ENCODE results near the gene EFEMP2.
A peak's percentile ranks its signal among the peaks of the same experiment; 100 is the strongest.

The EFEMP2 gene

DNA sequence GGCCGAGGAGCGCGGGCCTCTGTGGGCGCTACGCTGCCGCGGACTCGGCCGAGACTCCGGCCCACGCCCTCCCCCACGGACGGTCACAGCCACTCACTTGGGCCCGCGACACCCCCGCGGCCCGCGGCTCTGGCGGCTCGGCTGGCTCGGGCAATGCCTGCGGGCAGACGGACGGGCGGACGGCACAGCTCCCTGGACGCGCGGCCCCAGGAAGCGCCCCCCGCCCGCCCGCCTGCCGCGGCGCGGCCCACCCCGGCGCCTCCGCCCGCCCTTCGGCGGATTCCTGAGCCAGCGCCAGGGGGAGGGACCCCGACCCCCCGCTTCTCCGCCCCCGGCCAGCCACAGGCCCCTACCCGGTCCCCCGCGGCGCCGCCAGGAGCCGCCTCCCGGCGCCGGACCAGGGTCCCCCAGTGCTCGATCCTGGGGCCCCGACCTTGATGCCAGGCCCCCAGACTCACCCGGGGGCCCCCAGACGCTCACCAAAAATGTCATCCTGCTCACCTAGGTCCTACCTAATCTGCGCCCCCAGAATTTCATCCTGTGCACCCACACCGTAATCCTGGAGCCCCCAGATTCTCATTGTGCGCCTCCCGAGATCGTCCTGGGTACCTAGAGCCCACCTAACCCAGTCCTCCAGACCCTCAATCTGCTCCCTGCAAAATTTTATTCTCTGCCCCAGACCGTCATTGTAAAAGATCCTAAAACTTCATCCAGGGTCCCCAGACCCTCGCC, at the start of gene EFEMP2:
Gene EFEMP2 (minus strand): TSS at position 215 of the 732 bp plus-strand sequence. CDS start 446 bp downstream, outside the sequence.
- DNase-seq, result peak; percentile 73

DNA sequence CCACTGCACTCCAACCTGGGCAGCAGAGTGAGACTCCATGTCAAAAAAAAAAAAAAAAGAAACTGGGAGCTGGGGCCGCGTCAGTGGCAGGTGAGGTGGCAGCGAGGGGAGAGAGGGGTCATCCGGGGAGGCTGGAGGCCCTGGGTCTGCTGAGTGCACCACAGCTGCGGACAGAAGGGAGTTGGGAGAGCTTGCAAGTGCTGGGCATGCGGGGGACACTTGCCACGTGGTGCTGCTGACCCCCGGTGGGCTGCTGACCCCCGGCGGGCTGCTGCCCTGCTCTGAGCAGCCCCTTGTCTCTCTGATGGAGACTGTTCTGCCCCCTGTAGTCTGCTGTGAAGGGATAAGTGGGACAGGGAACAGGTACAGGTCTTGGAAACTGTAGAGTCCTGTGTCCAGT, 49.3 kb upstream of the EFEMP2 start:
- DNase-seq, result no peak

DNA sequence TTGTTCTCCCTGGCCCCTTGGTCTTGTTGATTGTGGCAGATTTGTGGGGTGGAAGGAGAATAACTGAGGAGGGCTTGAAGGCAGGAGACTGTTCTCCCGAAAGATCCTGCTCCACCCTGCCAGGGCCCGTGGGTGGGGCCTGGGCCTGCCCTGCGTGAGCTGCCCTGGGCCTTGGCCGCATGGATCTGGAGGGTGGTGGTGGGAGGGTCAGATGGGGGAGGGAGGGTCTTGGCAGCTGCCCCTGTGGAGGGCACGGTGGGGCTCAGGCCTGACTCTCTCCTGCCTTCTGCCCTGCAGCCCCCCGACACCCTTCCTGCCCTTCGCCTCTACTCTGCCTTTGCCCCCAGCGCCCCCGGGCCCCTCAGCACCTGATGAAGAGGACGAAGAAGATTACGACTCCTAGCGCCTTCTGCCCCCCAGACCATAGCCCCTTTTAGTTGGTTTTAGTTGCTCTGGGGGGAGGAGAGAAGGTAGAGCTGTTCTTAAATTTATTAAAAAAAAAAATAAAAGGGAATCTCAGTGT, 48.5 kb upstream of the EFEMP2 start:
- no peak for DNase-seq

DNA sequence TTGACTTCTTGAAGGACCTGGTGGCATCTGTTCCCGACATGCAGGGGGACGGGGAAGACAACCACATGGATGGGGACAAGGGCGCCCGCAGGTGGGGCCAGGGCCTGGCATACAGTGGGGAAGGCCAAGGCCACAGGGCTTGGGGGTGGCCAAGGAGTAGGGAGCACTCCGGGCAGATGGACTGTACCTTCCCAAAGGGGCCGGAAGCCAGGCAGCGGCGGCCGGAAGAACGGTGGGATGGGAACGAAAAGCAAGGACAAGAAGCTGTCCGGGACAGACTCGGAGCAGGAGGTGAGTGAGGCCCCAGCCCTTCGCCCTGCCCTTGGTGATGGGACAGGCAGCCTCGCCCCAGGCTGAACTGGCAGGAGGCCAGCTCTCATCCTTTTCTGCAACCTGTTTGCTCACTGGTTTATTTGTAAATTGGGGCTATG, 47.8 kb upstream of the EFEMP2 start:
- DNase-seq, result no peak

DNA sequence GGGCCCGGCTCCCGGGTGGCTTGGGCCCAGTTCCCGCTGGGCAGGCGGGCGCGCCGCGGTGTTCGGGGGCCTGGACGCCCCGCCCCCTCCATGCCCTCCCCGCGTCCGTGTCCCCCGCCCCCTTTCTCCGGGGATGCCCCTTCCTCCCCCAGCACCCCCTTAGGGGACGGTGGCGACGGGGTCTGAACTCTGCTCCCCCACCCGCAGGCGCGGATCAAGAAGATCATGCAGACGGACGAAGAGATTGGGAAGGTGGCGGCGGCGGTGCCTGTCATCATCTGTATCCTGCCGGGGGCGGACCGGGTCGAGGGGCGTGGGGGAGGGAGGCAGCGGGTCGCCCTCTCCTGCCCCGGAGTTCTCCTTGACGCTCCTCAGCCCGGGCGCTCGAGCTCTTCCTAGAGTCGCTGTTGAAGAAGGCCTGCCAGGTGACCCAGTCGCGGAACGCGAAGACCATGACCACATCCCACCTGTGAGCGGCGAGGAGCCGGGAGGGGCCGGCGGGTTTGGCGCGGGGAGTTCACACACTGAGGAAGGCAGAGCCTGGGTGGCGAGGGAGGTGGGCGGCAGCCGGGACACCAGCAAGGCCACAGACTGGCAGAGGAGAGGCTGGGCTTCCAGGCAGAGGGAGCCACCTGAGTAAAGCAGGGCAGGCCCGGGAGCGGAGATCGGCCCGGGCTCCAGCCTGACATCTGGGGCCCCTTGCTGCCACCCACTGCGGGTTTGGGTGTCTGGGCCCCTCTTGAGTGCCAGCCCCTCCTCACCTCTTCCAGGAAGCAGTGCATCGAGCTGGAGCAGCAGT, 47.2 kb upstream of the EFEMP2 start:
- no peak for DNase-seq

DNA sequence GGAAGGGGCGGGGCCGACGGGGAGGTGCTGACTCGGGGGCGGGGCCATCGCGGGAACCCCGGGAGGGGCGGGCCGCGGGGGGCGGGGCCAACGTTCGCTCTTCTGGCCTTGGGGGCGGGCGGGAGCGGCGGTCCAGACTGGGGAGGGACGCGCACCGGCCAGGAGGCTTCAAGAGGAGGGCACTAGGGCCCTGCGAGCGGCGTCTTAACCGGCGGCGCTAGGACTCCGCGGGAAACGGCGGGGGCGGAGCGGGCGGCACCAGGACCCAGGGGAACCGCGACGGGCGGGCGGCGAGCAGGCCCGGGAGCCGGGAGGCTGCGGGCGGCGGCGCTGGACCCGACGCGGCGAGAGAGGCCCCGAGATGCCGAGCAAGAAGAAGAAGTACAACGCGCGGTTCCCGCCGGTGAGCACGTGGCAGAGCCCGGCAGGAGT, 46.6 kb upstream of the EFEMP2 start, which contains the start of gene DRAP1:
Gene DRAP1 (plus strand): TSS at position 286 of the 432 bp plus-strand sequence. CDS start 76 bp downstream, at position 362.
- DNase-seq, result peak; percentile 99

DNA sequence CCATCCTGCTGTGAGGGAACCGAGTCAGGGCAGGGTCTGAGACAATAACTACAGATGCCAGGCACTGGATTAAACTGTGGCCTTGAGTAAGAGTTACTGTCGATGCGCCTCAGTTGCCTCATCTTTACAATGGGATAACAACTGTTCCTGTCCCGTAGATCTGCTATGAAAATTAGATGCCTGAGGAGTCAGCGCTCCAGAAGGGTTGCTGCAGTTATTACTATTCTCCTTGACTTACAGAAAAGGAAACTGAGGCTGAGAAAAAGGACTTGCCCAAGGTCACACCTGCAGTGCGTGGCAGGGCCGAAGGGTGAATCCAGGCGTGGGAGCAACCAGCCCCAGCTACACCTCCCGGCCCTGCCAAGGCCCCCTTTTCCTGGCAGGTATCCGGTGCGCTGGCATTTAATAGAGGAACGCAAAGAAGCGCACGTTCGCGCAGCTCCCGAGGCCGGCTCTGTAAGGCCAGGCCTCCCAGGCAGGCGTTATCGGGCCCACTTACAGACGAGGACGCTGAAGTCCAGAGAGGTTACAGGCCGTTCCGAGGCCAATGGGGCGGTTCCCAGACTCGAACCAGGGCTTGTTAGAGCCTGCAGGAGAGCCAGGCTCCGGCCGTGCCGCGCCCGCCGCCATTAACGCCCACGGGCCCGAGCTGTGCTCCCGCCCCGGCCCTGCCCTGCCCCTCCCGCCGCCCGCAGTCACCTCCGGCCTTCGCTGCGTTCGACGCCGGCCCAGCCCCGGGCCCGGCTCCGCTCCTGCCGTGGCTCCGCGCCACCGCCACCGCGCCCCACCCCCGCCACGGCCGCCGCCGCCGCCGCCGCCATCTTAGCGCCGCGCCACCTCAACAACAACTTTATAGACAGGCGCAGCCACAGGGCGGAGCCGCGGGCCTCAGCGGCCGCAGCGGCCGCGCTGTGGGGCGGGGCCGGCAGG, 45.9 kb upstream of the EFEMP2 start, which contains the start of gene C11orf68:
Gene C11orf68 (minus strand): TSS at position 852 of the 930 bp plus-strand sequence. CDS start 31 bp downstream, at position 821.
- DNase-seq, result no peak

DNA sequence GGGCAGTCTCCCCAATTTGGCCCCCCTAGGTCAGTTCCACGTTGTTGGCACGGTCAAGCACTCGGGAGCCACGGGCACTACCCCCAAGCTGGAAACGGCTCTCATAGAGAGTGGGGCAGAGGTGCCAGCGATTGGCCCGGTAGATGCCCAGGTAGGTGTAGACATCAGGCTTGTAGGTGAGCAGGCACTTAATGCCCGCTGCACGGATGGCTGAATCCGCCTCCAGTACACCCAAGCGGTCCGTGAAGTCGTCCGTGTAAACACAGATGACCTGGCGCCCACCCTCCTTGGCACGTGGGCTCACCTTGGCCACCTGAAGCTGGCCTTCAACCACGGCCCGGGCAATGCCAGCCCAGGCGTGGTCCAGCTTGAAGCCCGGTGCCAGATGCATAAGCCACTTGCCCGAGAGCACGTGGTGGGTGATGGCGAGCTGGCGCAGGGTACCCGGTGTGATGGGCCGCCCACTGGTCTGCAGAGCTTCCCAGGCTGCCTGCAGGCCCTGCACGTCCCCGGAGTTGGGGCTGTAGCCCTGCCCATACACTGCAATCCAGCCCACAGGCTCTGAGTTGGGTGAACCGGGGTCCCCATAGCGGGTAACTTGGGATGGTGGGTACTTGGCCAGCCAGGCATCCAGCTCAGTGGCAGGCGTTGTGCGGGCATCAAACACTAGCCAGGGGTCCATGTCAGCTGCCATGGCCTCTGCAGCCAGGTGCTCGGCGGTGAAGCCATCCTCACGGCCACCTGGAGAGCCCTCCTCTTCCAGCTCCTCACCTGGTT, 45.0 kb upstream of the EFEMP2 start:
- no peak for DNase-seq

DNA sequence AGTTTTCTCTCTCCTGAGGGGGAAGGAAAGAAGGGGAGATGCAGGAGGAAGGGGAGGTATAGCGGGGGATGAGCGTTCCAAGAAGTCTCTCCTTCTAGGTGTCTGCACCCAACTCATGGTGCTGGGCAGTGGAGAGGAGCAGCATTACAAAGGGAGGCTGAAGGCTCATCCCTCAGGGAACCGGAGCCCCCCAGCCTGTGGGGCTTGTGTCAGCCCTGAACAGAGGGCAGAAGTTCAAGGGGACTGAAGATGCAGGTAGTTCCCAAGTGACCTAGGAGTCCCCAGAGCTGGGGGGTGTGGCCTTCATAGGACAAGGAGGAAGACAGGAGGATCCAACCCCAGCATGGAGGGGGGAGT, 44.5 kb upstream of the EFEMP2 start:
- no peak for DNase-seq

DNA sequence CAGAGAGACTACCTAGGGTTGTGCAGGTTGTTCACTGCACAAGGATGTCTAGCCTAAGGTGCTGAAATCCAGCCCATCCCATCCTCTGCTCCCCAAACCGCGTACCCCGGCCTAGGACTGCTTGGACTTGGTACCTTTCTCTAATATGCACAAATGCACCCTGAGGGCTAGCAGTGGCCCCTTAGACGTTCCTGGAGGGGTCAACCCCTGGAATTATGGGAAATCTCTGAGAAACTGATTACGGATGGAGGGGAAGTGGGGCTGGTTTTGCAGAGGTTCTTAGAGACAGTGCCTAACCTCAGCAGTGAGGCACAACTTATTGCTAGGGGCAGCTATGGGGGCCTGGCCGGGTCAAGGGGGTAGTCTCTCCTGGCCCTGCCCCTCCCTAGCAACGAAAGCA, 43.8 kb upstream of the EFEMP2 start:
- DNase-seq, result no peak

DNA sequence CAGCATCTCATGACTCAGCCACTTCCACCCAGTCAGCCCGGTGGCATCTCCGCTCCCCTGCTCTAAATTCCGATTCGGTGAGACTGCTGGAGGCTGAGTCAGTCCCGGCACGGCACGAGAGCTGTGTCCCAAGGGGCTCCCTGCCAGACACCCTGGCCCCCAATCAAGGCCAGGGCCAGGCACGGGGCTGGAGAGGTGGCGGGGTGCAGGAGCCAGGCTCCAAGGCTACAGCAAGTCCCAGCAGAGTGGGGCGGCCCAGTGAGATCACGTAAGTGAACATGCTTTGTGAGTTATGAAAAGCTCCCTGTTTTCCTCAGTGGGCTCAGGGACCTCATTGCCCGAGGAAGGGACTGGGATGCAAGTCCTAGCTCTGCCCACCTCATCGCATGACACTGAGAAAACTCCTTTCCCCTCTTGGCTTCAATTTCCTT, 43.2 kb upstream of the EFEMP2 start:
- DNase-seq, result peak; percentile 99

DNA sequence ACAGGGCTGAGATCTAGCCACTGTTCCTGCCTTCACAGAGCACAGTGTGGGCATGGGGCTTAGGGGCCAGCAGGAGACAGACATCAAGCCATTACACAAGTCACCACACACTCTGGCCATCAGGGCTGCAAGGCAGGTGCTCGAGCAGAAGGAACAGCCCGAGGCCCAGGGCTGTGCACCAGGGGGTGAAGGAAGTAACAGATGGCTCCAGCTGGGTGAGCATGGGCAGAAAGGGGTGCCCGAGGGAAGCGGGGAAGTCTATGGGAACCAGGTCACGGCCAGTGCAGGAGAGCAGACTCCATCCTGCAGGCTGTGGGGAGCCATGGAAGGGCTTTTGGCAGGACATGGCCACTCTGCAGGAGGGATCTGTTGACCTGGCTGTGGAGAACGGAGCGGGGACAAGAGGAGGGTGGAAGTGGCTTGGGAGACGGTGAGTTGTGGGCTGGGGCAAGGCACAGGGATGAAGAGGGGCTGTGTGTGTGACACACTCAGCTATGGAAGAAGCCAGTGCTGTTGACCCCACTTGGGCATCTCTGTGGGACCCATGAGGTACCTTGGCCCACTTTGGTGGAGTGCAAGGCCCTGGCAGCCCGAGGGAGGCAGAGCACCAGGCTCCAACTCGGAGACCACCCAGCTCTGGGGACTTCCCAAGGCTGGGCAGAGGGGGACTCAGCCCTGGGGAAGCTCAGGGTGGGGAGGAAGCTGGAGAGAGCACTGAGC, 42.7 kb upstream of the EFEMP2 start:
- no peak for DNase-seq

DNA sequence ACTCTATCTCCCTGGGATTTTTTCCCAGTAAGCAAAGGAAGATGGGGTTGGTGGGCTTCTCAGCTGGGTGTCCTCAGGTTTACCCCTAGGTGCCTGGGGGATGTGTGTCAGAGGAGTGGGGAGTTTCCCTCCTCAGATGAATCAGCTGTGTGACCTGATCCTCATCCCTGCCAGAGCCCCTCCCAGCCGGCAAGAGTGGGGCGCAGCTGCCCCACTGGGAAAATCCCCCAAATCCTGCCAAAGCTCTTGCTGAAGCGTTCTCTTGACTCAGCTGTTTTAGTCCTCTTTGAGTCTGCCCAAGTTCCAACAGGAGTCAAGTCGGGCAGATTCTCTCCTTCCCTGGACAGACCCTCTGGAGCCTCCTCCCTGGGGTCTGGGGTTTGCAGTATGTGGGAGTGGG, 40.2 kb upstream of the EFEMP2 start:
- DNase-seq, result peak; percentile 72

DNA sequence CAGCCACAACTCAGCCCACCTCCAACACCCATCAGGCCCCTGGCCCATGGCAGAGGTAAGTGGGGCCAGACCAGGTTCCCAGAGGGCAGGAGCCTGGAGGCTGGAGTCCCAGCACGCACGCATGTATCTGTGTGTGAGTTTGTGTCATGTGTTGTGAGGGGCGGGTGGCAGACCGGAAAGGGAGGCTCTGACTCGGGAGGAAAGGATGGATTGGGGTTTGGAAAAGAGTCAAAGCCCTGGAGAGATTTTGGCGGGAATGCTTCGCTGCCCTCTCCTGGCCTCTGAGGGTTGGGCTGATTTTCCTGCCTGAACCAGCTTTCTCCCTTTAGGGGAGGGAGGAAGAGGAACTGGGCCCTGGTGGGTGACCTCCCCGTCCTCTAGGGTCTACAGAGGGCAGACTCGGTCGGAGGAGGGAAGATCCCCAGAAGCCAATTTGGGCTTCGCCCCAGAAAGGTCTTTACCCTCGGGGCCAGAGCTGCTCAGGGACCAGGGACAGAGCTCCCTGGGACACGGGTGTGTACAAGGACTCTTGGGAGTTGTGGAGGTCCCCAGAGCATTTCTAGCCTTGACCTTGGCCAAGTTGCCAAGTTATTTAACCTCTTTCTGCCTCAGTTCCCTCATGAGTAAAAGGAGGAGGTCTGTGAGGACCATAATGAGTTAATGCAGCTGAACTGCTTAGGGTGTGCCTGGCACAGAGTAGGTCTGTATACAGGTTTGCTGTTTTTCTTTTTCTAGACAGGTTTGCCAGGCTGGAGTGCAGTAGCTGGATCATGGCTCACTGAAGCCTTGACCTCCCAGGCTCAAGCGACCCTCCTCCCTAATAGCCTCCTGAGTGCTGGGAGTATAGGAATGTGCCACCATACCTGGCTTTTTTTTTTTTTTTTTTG, 39.3 kb upstream of the EFEMP2 start:
- DNase-seq, result peak; percentile 96

DNA sequence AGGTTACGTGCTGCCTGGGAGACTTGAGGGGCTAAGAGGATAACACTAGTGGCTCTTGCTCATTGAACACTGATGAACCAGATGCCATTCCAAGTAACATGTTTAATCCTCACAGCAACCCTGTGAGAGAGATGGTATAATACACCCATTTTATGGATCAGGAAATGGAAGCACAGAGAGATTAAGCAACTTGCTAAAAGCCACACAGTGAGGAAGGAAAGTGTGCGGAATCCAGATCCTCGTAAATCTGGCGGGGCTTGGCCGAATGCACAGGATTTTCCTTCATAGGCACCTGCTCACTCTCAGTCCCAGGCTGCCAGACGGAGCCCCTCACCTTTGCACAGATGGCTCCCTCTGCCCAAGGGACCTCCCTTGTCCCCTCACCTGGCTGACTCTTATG, 35.3 kb upstream of the EFEMP2 start:
- DNase-seq, result no peak

DNA sequence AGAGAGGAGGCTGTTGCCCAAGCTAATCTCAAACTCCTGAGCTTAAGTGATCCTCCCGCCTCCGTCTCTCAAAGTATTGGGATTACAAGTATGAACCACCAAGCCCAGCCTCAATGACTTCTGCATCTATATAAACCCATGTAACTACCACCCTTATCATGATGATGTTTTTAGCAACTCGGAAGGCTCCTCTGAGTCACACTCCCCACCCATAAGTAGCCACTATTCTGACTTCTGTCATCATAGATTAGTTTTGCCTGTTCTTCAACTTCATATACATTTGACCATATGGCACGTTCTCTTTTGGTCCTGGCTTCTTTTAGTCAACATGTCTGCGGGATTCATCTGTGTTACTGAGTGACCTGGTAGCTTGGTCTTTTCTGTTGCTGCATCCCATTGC, 34.0 kb upstream of the EFEMP2 start:
- DNase-seq, result peak; percentile 54

DNA sequence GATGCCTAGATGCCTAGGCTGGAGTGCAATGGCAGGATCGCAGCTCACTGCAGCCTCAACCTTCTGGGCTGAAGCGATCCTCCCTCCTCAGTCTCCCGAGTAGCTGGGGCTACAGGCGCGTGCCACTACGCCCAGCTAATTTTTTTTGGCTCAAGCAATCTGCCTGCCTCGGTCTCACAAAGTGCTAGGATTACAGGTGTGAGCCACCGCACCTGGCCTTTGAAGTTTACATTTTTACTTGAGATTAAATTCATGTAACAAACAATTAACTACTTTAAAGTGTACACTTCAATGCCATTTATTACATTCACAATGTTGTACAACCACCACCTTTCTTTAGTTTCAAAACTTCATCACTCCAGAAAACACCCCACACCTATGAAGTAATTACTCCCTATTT, 31.1 kb upstream of the EFEMP2 start:
- DNase-seq, result no peak

DNA sequence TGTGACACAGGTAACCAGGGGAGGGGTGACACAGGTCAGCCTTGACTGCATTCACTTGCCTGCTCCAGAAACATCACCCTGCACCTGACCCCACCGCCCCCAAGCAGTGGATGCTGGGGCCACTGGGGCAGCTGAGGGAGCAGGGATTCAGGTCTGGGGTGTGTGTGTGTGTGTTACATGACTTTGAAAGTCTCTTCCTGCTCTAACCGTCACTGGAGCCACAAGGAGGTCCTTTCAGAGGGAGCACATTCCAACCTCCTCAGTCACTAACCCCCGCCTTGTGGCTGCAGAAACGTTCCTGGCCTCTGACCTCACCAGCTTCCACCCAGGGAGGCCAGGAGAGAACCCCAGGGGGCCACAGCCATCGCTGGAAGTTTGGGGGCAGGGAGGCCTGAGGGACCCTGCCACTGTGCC, 30.5 kb upstream of the EFEMP2 start:
- peak; percentile 96 for DNase-seq

DNA sequence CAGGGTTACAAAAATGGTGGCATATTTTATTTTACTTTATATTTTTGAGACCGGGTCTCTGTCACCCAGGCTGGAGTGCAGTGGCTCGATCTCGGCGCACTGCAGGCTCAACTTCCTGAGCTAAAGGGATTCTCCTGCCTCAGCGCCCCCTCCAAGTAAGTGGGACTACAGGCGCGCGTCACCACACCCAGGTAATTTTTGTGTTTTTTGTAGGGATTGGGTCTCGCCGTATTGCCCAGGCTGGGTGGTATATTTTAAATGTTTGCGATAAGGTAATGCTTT, 28.2 kb upstream of the EFEMP2 start:
- DNase-seq, result no peak

Data from fibroblast of skin of right biceps (primary cell).